ENCODE results near the gene RFX3.

GRCh38 chr9:3549225-3549624 lies 23.4 kb upstream of the RFX3 start:
- TF ChIP-seq CTCF (IDR thresholded peaks at IDR 0.05; ENCODE audit: low read depth, low read length, poor library complexity, severe bottlenecking) (no peak), EZH2phosphoT487 (IDR thresholded peaks at IDR 0.05; ENCODE audit: borderline replicate concordance, low read length) (no peak)

Measured in DOHH2 (cell line).